H9 (cell line): ENCODE data around the gene KCNJ14. TPM values are rescaled to one million over a fixed set of nuclear protein-coding genes. Genes with fewer than 3 reads are reported as not detected.

Experiments used
- DNase-seq: peaks from one replicate; pipeline ENCODE4 v3.0.0-alpha.2; 2017
- H2AFZ ChIP-seq: one replicate; pipeline ENCODE4 v1.6.1; 2013; ENCODE audit warnings: mild to moderate bottlenecking, low read length, control low read depth, moderate library complexity
- H2AK5ac ChIP-seq: 2 replicates; pipeline ENCODE4 v1.6.1; 2013; ENCODE audit warnings: low read length, control low read depth, mixed read lengths; ENCODE audit not compliant: insufficient read length
- H2BK120ac ChIP-seq: one replicate; pipeline ENCODE4 v1.6.1; 2013; ENCODE audit warnings: low read depth, mild to moderate bottlenecking, low read length, control low read depth, inconsistent platforms; ENCODE audit not compliant: poor library complexity, severe bottlenecking
- H2BK12ac ChIP-seq: 2 replicates; pipeline ENCODE4 v1.6.1; 2013; ENCODE audit warnings: low read length, control low read depth, mixed read lengths, low read depth; ENCODE audit not compliant: insufficient read length
- H2BK15ac ChIP-seq: 2 replicates; pipeline ENCODE4 v1.6.1; 2013; ENCODE audit warnings: low read depth, low read length, control low read depth
- H2BK20ac ChIP-seq: one replicate; pipeline ENCODE4 v1.6.1; 2013; ENCODE audit warnings: low read depth, mild to moderate bottlenecking, low read length, control low read depth, inconsistent platforms; ENCODE audit not compliant: poor library complexity, severe bottlenecking
- H2BK5ac ChIP-seq: 2 replicates; pipeline ENCODE4 v1.6.1; 2013; ENCODE audit warnings: low read length, control low read depth, mixed read lengths; ENCODE audit not compliant: insufficient read length
- H3K14ac ChIP-seq: 2 replicates; pipeline ENCODE4 v1.6.1; 2013; ENCODE audit warnings: low read length, control low read depth; ENCODE audit not compliant: insufficient read depth
- H3K18ac ChIP-seq: 2 replicates; pipeline ENCODE4 v1.6.1; 2013; ENCODE audit warnings: low read depth, mild to moderate bottlenecking, mixed read lengths, low read length, control low read depth; ENCODE audit not compliant: insufficient read length
- H3K23ac ChIP-seq: 2 replicates; pipeline ENCODE4 v1.6.1; 2013; ENCODE audit warnings: low read length, control low read depth, mixed read lengths, low read depth; ENCODE audit not compliant: insufficient read length
- H3K23me2 ChIP-seq: 2 replicates; pipeline ENCODE4 v1.6.1; 2013; ENCODE audit warnings: low read depth, mild to moderate bottlenecking, mixed read lengths, low read length, control low read depth; ENCODE audit not compliant: insufficient read length, poor library complexity, severe bottlenecking
- H3K27ac ChIP-seq: 2 replicates; pipeline ENCODE4 v1.5.1; 2013; ENCODE audit warnings: low read length, control low read depth, mixed read lengths, low read depth; ENCODE audit not compliant: insufficient read length
- H3K27me3 ChIP-seq: 2 replicates; pipeline ENCODE4 v1.6.1; 2013; ENCODE audit warnings: low read length, control low read depth, inconsistent platforms; ENCODE audit not compliant: insufficient read depth
- H3K4ac ChIP-seq: 2 replicates; pipeline ENCODE4 v1.6.1; 2013; ENCODE audit warnings: low read depth, mild to moderate bottlenecking, control low read depth, inconsistent platforms, low read length, moderate library complexity
- H3K4me1 ChIP-seq: 2 replicates; pipeline ENCODE4 v1.6.1; 2013; ENCODE audit warnings: low read length, control low read depth, inconsistent platforms; ENCODE audit not compliant: insufficient read depth
- H3K4me2 ChIP-seq: 2 replicates; pipeline ENCODE4 v1.6.1; 2013; ENCODE audit warnings: low read length, control low read depth, mixed read lengths; ENCODE audit not compliant: insufficient read length, insufficient read depth
- H3K56ac ChIP-seq: 2 replicates; pipeline ENCODE4 v1.6.1; 2013; ENCODE audit warnings: low read depth, mild to moderate bottlenecking, mixed read lengths, low read length, control low read depth; ENCODE audit not compliant: insufficient read length
- H3K79me1 ChIP-seq: 2 replicates; pipeline ENCODE4 v1.6.1; 2013; ENCODE audit warnings: low read depth, mild to moderate bottlenecking, moderate library complexity, low read length, control low read depth, inconsistent platforms; ENCODE audit not compliant: insufficient read depth, poor library complexity, severe bottlenecking
- H3K79me2 ChIP-seq: 2 replicates; pipeline ENCODE4 v1.6.1; 2013; ENCODE audit warnings: low read length, control low read depth, inconsistent platforms; ENCODE audit not compliant: insufficient read depth
- H3K9ac ChIP-seq: 2 replicates; pipeline ENCODE4 v1.6.1; 2013; ENCODE audit warnings: low read length, control low read depth, mixed read lengths; ENCODE audit not compliant: insufficient read length; ENCODE audit errors: extremely low read depth
- H3K9me3 ChIP-seq: one replicate; pipeline ENCODE4 v1.6.1; 2013; ENCODE audit warnings: low read depth, low read length, inconsistent platforms; ENCODE audit not compliant: control insufficient read depth
- H3T11ph ChIP-seq: one replicate; pipeline ENCODE4 v1.6.1; 2013; ENCODE audit warnings: mild to moderate bottlenecking, low read length, control low read depth, inconsistent platforms
- H4K20me1 ChIP-seq: one replicate; pipeline ENCODE4 v1.6.1; 2013; ENCODE audit not compliant: control insufficient read depth, insufficient read length, insufficient read depth
- H4K5ac ChIP-seq: 2 replicates; pipeline ENCODE4 v1.6.1; 2013; ENCODE audit warnings: low read depth, mild to moderate bottlenecking, mixed read lengths, low read length, control low read depth; ENCODE audit not compliant: insufficient read length
- H4K8ac ChIP-seq: replicated peaks from 2 replicates; pipeline ENCODE4 v1.6.1; 2013; ENCODE audit warnings: low read length, control low read depth, mixed read lengths, low read depth; ENCODE audit not compliant: insufficient read length
- H4K91ac ChIP-seq: 2 replicates; pipeline ENCODE4 v1.6.1; 2013; ENCODE audit warnings: low read depth, mild to moderate bottlenecking, moderate library complexity, mixed read lengths, low read length, control low read depth; ENCODE audit not compliant: insufficient read length
- H3K27ac Mint-ChIP-seq, 3 experiments: 2 replicates in 2 of 3; 3 replicates in 1 of 3; pipeline ENCODE4 v1.8.0; 2020 to 2021; ENCODE audit warnings: mixed read lengths in 3 of 3, mild to moderate bottlenecking in 1 of 3, moderate library complexity in 1 of 3
- H3K27me3 Mint-ChIP-seq: 2 replicates; pipeline ENCODE4 v1.8.0; 2021; ENCODE audit warnings: low read depth, mild to moderate bottlenecking, moderate library complexity, mixed read lengths
- H3K36me3 Mint-ChIP-seq, 3 experiments: 2 replicates in 2 of 3; 3 replicates in 1 of 3; pipeline ENCODE4 v1.8.0; 2020 to 2021; ENCODE audit warnings: low read depth in 3 of 3, mixed read lengths in 3 of 3; ENCODE audit not compliant: insufficient read depth in 1 of 3
- H3K4me1 Mint-ChIP-seq, 2 experiments: 2 replicates each; pipeline ENCODE4 v1.8.0; 2020; ENCODE audit warnings: mixed read lengths in 2 of 2
- H3K4me3 Mint-ChIP-seq, 2 experiments: 2 replicates in 1 of 2; 3 replicates in 1 of 2; pipeline ENCODE4 v1.8.0; 2020 to 2021; ENCODE audit warnings: mild to moderate bottlenecking in 2 of 2, mixed read lengths in 2 of 2, moderate library complexity in 1 of 2
- H3K9me3 Mint-ChIP-seq, 2 experiments: 2 replicates in 1 of 2; 3 replicates in 1 of 2; pipeline ENCODE4 v1.8.0; 2020; ENCODE audit warnings: mild to moderate bottlenecking in 2 of 2, mixed read lengths in 2 of 2, moderate library complexity in 1 of 2
- CTCF ChIP-seq: fragments of 200-600 bp; sonication (generic); conservative IDR thresholded peaks from 3 replicates; pipeline ENCODE4 v1.8.0; 2021; ENCODE audit warnings: antibody characterized with exemption, mild to moderate bottlenecking
- WGBS: extraction: QIAGEN DNeasy Blood & Tissue Kit; methylation state at CpG from one replicate; pipeline ENCODE4 v1.1.7; 2013; ENCODE audit warnings: missing lambda C conversion rate, low lambda C conversion rate, mixed read lengths; ENCODE audit not compliant: insufficient read length; ENCODE audit errors: extremely low coverage; 5-methylcytosine and 5-hydroxymethylcytosine counted together
- total RNA-seq: library from RNA; stranded (reverse); gene quantifications from 2 replicates; pipeline ENCODE4 v1.2.1, GENCODE V29; 2021

The KCNJ14 gene
- total RNA-seq, 1 experiment from 2014 or later, result 1.2 TPM

- no peak overlapping the region for H2AFZ ChIP-seq
- H3K36me3 Mint-ChIP-seq, result no peaks in the 10 kb centered on the region
- peaks cover 12% of the 10 kb centered on the region for H3K23me2 ChIP-seq
- H4K5ac ChIP-seq, result no peak overlapping the region
- H3K4me1 Mint-ChIP-seq, result peaks cover 20 to 38% of the 10 kb centered on the region in 2 experiments
- peaks cover 9% of the 10 kb centered on the region for H3K27me3 Mint-ChIP-seq
- H3K79me2 ChIP-seq, result no peaks in the 10 kb centered on the region
- TF ChIP-seq CTCF, result no peak
- no peak overlapping the region; the same call in 1 of the 2 replicates for H3K14ac ChIP-seq
- H4K8ac ChIP-seq, result no peak overlapping the region
- no peaks in the 10 kb centered on the region for H3K9me3 ChIP-seq
- no peak overlapping the region for H2BK20ac ChIP-seq
- H3K4ac ChIP-seq, result no peak overlapping the region
- H2BK12ac ChIP-seq, result no peak overlapping the region
- no peak overlapping the region for H2BK120ac ChIP-seq
- H3K27ac Mint-ChIP-seq, result no peak overlapping the region; a peak in 1 of 7 replicates
- H3K9me3 Mint-ChIP-seq, result no peaks in the 10 kb centered on the region
- H3K4me2 ChIP-seq, result peak overlapping the region; percentile 31
- H3K23ac ChIP-seq, result no peak overlapping the region
- H2BK5ac ChIP-seq, result no peak overlapping the region
- H3K9ac ChIP-seq, result no peak overlapping the region
- H3T11ph ChIP-seq, result no peak overlapping the region
- no peaks in the 10 kb centered on the region for H4K20me1 ChIP-seq
- H3K79me1 ChIP-seq, result no peaks in the 10 kb centered on the region
- H4K91ac ChIP-seq, result no peak overlapping the region
- no peak overlapping the region for H3K27ac ChIP-seq
- no peak overlapping the region for H3K56ac ChIP-seq
- H2AK5ac ChIP-seq, result no peak overlapping the region
- peaks cover 2% of the 10 kb centered on the region; the same call in 1 of the 2 replicates for H3K27me3 ChIP-seq
- no peak overlapping the region; a peak in 2 of 5 replicates for H3K4me3 Mint-ChIP-seq
- no peak overlapping the region for H2BK15ac ChIP-seq
- H3K4me1 ChIP-seq, result no peaks in the 10 kb centered on the region; the same call in 1 of the 2 replicates
- H3K18ac ChIP-seq, result no peak overlapping the region
- no peak for DNase-seq
- WGBS, result no CpG with 5 or more reads among the region's 11 CpGs
These were observed 58.7 kb downstream of the KCNJ14 start for GRCh38 chr19:48514123-48514458.
